GOT3 (cell line): ENCODE data around the gene FNIP2.

Experiments used
- DNase-seq: peaks from one replicate; lab custom pipeline; 2025; ENCODE audit warnings: mixed read lengths; lab: John Stamatoyannopoulos, UW

The FNIP2 gene

GRCh38 chr4:158762553-158762952 is 6.3 kb upstream of the FNIP2 start:
- no peak for DNase-seq

- DNase-seq, result no peak
Measured at GRCh38 chr4:158763462-158763861, 5.4 kb upstream of the FNIP2 start.

GRCh38 chr4:158766434-158767044 is 2.3 kb upstream of the FNIP2 start:
- DNase-seq, result no peak

GRCh38 chr4:158767451-158767850 is 1.4 kb upstream of the FNIP2 start:
- DNase-seq, result no peak

- no peak for DNase-seq
Measured at GRCh38 chr4:158769175-158769921, 522 bp downstream of the FNIP2 start.

- no peak for DNase-seq
Measured at GRCh38 chr4:158770671-158771070, 1.8 kb downstream of the FNIP2 start.

GRCh38 chr4:158771776-158772175 is 3.0 kb downstream of the FNIP2 start:
- no peak for DNase-seq

- no peak for DNase-seq
Measured at GRCh38 chr4:158775091-158775651, 6.3 kb downstream of the FNIP2 start.

- no peak for DNase-seq
Measured at GRCh38 chr4:158776106-158776505, 7.3 kb downstream of the FNIP2 start.

GRCh38 chr4:158777423-158778155 is 8.8 kb downstream of the FNIP2 start:
- no peak for DNase-seq

GRCh38 chr4:158778156-158778711 is 9.4 kb downstream of the FNIP2 start:
- DNase-seq, result no peak

GRCh38 chr4:158778712-158779111 is 9.9 kb downstream of the FNIP2 start:
- no peak for DNase-seq

- no peak for DNase-seq
Measured at GRCh38 chr4:158781963-158782362, 13.1 kb downstream of the FNIP2 start.

GRCh38 chr4:158782551-158783360 is 13.9 kb downstream of the FNIP2 start:
- no peak for DNase-seq

GRCh38 chr4:158783785-158784184 is 15.0 kb downstream of the FNIP2 start:
- no peak for DNase-seq

- no peak for DNase-seq
Measured at GRCh38 chr4:158785718-158786117, 16.9 kb downstream of the FNIP2 start.

- no peak for DNase-seq
Measured at GRCh38 chr4:158786121-158786601, 17.3 kb downstream of the FNIP2 start.

- DNase-seq, result no peak
Measured at GRCh38 chr4:158786955-158787354, 18.1 kb downstream of the FNIP2 start.

GRCh38 chr4:158787709-158788475 is 19.1 kb downstream of the FNIP2 start:
- no peak for DNase-seq

- DNase-seq, result no peak
Measured at GRCh38 chr4:158788516-158788915, 19.7 kb downstream of the FNIP2 start.

- DNase-seq, result no peak
Measured at GRCh38 chr4:158789853-158790252, 21.0 kb downstream of the FNIP2 start.
